ENCODE data around the gene POLA1.

The POLA1 gene

GRCh38 chrX:25026576-25026975 is 332.9 kb downstream of the POLA1 start:
- no peak overlapping the region for H3K4me3 ChIP-seq (ENCODE audit: control insufficient read depth in 1 of 7, extremely low read depth in 1 of 7, insufficient read depth in 4 of 7, low read depth in 2 of 7, low read length in 6 of 7)
- WGBS (ENCODE audit: insufficient coverage) = 57% methylated on average over 6 of the region's 6 CpGs
- no peaks in the 10 kb centered on the region for H3K9me3 ChIP-seq (ENCODE audit: control extremely low read depth in 1 of 5, control insufficient read depth in 4 of 5, insufficient read depth in 2 of 5, low read depth in 1 of 5, low read length in 4 of 5)
- no peak for DNase-seq
- H3K4me1 ChIP-seq (ENCODE audit: control extremely low read depth in 1 of 4, control insufficient read depth in 4 of 4, insufficient read depth in 4 of 4, low read length in 3 of 4) = peaks cover 0 to 3% (median 0%) of the 10 kb centered on the region in 4 experiments
- CTCF ChIA-PET = interaction anchor here (1.0 to 1.4 kb wide), 2 partner anchors 9 to 117 kb away, joined by 5 read pairs; no protein-coding TSS in a partner anchor
- H3K27me3 ChIP-seq (replicated peaks in 2 of 5; ENCODE audit: control insufficient read depth in 4 of 5, insufficient read depth in 5 of 5, low read length in 4 of 5) = peaks cover 4 to 59% (median 22%) of the 10 kb centered on the region in 5 experiments
- no peaks in the 10 kb centered on the region for H3K36me3 ChIP-seq (ENCODE audit: control insufficient read depth in 4 of 4, insufficient read depth in 4 of 4, low read length in 3 of 4)
- no peak overlapping the region for H3K27ac ChIP-seq (ENCODE audit: insufficient read depth in 1 of 2, low read depth in 1 of 2, low read length in 2 of 2, poor library complexity in 1 of 2, severe bottlenecking in 2 of 2)
- POLR2A ChIA-PET = no interaction called here

GRCh38 chrX:25028726-25029125 is 335.0 kb downstream of the POLA1 start:
- no peak overlapping the region for H3K27ac ChIP-seq (ENCODE audit: insufficient read depth in 1 of 2, low read depth in 1 of 2, low read length in 2 of 2, poor library complexity in 1 of 2, severe bottlenecking in 2 of 2)
- no peaks in the 10 kb centered on the region for H3K36me3 ChIP-seq (ENCODE audit: control insufficient read depth in 4 of 4, insufficient read depth in 4 of 4, low read length in 3 of 4)
- H3K9me3 ChIP-seq (ENCODE audit: control extremely low read depth in 1 of 5, control insufficient read depth in 4 of 5, insufficient read depth in 2 of 5, low read depth in 1 of 5, low read length in 4 of 5) = no peaks in the 10 kb centered on the region
- H3K27me3 ChIP-seq (replicated peaks in 2 of 5; ENCODE audit: control insufficient read depth in 4 of 5, insufficient read depth in 5 of 5, low read length in 4 of 5) = peaks cover 3 to 38% (median 9%) of the 10 kb centered on the region in 5 experiments
- ChIA-PET POLR2A (no interaction called here), CTCF (interaction anchor here (0.8 kb wide), 1 partner anchor 13 kb away, joined by 4 read pairs; no protein-coding TSS in a partner anchor)
- H3K4me3 ChIP-seq (ENCODE audit: control insufficient read depth in 1 of 7, extremely low read depth in 1 of 7, insufficient read depth in 4 of 7, low read depth in 2 of 7, low read length in 6 of 7) = no peak overlapping the region
- DNase-seq = no peak
- 90% methylated on average over 4 of the region's 7 CpGs for WGBS (ENCODE audit: insufficient coverage)
- no peaks in the 10 kb centered on the region for H3K4me1 ChIP-seq (ENCODE audit: control extremely low read depth in 1 of 4, control insufficient read depth in 4 of 4, insufficient read depth in 4 of 4, low read length in 3 of 4)

- ChIA-PET POLR2A (no interaction called here), CTCF (no interaction called here)
- H3K27ac ChIP-seq (ENCODE audit: insufficient read depth in 1 of 2, low read depth in 1 of 2, low read length in 2 of 2, poor library complexity in 1 of 2, severe bottlenecking in 2 of 2) = no peak overlapping the region
- no peaks in the 10 kb centered on the region for H3K36me3 ChIP-seq (ENCODE audit: control insufficient read depth in 4 of 4, insufficient read depth in 4 of 4, low read length in 3 of 4)
- H3K4me1 ChIP-seq (ENCODE audit: control extremely low read depth in 1 of 4, control insufficient read depth in 4 of 4, insufficient read depth in 4 of 4, low read length in 3 of 4) = no peaks in the 10 kb centered on the region
- H3K9me3 ChIP-seq (ENCODE audit: control extremely low read depth in 1 of 5, control insufficient read depth in 4 of 5, insufficient read depth in 2 of 5, low read depth in 1 of 5, low read length in 4 of 5) = no peaks in the 10 kb centered on the region
- H3K4me3 ChIP-seq (ENCODE audit: control insufficient read depth in 1 of 7, extremely low read depth in 1 of 7, insufficient read depth in 4 of 7, low read depth in 2 of 7, low read length in 6 of 7) = no peak overlapping the region
- 86% methylated on average over 15 of the region's 16 CpGs for whole genome bisulfite sequencing (ENCODE audit: insufficient coverage)
- no peak for DNase-seq
- peaks cover 2 to 31% (median 7%) of the 10 kb centered on the region in 5 experiments for H3K27me3 ChIP-seq (replicated peaks in 2 of 5; ENCODE audit: control insufficient read depth in 4 of 5, insufficient read depth in 5 of 5, low read length in 4 of 5)
Observed at GRCh38 chrX:25029288-25029825, 335.6 kb downstream of the POLA1 start.

GRCh38 chrX:25034889-25035288 is 341.2 kb downstream of the POLA1 start:
- peaks cover 0 to 4% (median 0%) of the 10 kb centered on the region in 5 experiments for H3K9me3 ChIP-seq (ENCODE audit: control extremely low read depth in 1 of 5, control insufficient read depth in 4 of 5, insufficient read depth in 2 of 5, low read depth in 1 of 5, low read length in 4 of 5)
- H3K27me3 ChIP-seq (replicated peaks in 2 of 5; ENCODE audit: control insufficient read depth in 4 of 5, insufficient read depth in 5 of 5, low read length in 4 of 5) = peaks cover 0 to 2% (median 0%) of the 10 kb centered on the region in 5 experiments
- no peak overlapping the region for H3K4me3 ChIP-seq (ENCODE audit: control insufficient read depth in 1 of 7, extremely low read depth in 1 of 7, insufficient read depth in 4 of 7, low read depth in 2 of 7, low read length in 6 of 7)
- no peaks in the 10 kb centered on the region for H3K4me1 ChIP-seq (ENCODE audit: control extremely low read depth in 1 of 4, control insufficient read depth in 4 of 4, insufficient read depth in 4 of 4, low read length in 3 of 4)
- no peaks in the 10 kb centered on the region for H3K36me3 ChIP-seq (ENCODE audit: control insufficient read depth in 4 of 4, insufficient read depth in 4 of 4, low read length in 3 of 4)
- no peak for DNase-seq
- ChIA-PET POLR2A (no interaction called here), CTCF (interaction anchor here (1.2 to 4.2 kb wide), 2 partner anchors 8 to 109 kb away, joined by 5 to 15 read pairs; no protein-coding TSS in a partner anchor)
- no peak overlapping the region for H3K27ac ChIP-seq (ENCODE audit: insufficient read depth in 1 of 2, low read depth in 1 of 2, low read length in 2 of 2, poor library complexity in 1 of 2, severe bottlenecking in 2 of 2)
- no CpG with 5 or more reads among the region's 3 CpGs for WGBS (ENCODE audit: insufficient coverage)

GRCh38 chrX:25039036-25039435 is 345.3 kb downstream of the POLA1 start:
- DNase-seq = no peak
- Histone ChIP-seq H3K36me3 (ENCODE audit: control insufficient read depth in 4 of 4, insufficient read depth in 4 of 4, low read length in 3 of 4) (no peaks in the 10 kb centered on the region), H3K27me3 (replicated peaks in 2 of 5; ENCODE audit: control insufficient read depth in 4 of 5, insufficient read depth in 5 of 5, low read length in 4 of 5) (no peaks in the 10 kb centered on the region), H3K4me1 (ENCODE audit: control extremely low read depth in 1 of 4, control insufficient read depth in 4 of 4, insufficient read depth in 4 of 4, low read length in 3 of 4) (no peaks in the 10 kb centered on the region), H3K9me3 (ENCODE audit: control extremely low read depth in 1 of 5, control insufficient read depth in 4 of 5, insufficient read depth in 2 of 5, low read depth in 1 of 5, low read length in 4 of 5) (peaks cover 0 to 4% (median 0%) of the 10 kb centered on the region in 5 experiments), H3K4me3 (ENCODE audit: control insufficient read depth in 1 of 7, extremely low read depth in 1 of 7, insufficient read depth in 4 of 7, low read depth in 2 of 7, low read length in 6 of 7) (no peak overlapping the region), H3K27ac (ENCODE audit: insufficient read depth in 1 of 2, low read depth in 1 of 2, low read length in 2 of 2, poor library complexity in 1 of 2, severe bottlenecking in 2 of 2) (no peak overlapping the region)
- POLR2A ChIA-PET = no interaction called here
- WGBS (ENCODE audit: insufficient coverage) = 98% methylated on average over 6 of the region's 10 CpGs
- CTCF ChIA-PET = interaction anchor here (0.8 kb wide), 1 partner anchor 9 kb away, joined by 3 read pairs; no protein-coding TSS in a partner anchor

- no peak overlapping the region for H3K27ac ChIP-seq (ENCODE audit: insufficient read depth in 1 of 2, low read depth in 1 of 2, low read length in 2 of 2, poor library complexity in 1 of 2, severe bottlenecking in 2 of 2)
- peaks cover 0 to 4% (median under 1%) of the 10 kb centered on the region in 4 experiments for H3K4me1 ChIP-seq (ENCODE audit: control extremely low read depth in 1 of 4, control insufficient read depth in 4 of 4, insufficient read depth in 4 of 4, low read length in 3 of 4)
- H3K4me3 ChIP-seq (ENCODE audit: control insufficient read depth in 1 of 7, extremely low read depth in 1 of 7, insufficient read depth in 4 of 7, low read depth in 2 of 7, low read length in 6 of 7) = no peak overlapping the region
- POLR2A ChIA-PET = no interaction called here
- no peak for DNase-seq
- H3K36me3 ChIP-seq (ENCODE audit: control insufficient read depth in 4 of 4, insufficient read depth in 4 of 4, low read length in 3 of 4) = no peaks in the 10 kb centered on the region
- peaks cover 0 to 4% (median 0%) of the 10 kb centered on the region in 5 experiments for H3K9me3 ChIP-seq (ENCODE audit: control extremely low read depth in 1 of 5, control insufficient read depth in 4 of 5, insufficient read depth in 2 of 5, low read depth in 1 of 5, low read length in 4 of 5)
- CTCF ChIA-PET = no interaction called here
- H3K27me3 ChIP-seq (replicated peaks in 2 of 5; ENCODE audit: control insufficient read depth in 4 of 5, insufficient read depth in 5 of 5, low read length in 4 of 5) = no peaks in the 10 kb centered on the region
- WGBS (ENCODE audit: insufficient coverage) = no CpG with 5 or more reads among the region's 1 CpG
Observed at GRCh38 chrX:25043192-25043591, 349.5 kb downstream of the POLA1 start.

Data from common myeloid progenitor, CD34-positive (primary cell).